RWPE2 (cell line): ENCODE results near the gene NDFIP1.

Experiments used
- ATAC-seq: fragments of 200-7000 bp; cut with Tn5 transposase; 3 replicates; pipeline ENCODE4 v1.9.1; 2021; ENCODE audit warnings: low read depth
- DNase-seq: peaks from one replicate; pipeline ENCODE4 v3.0.0-alpha.2; 2020; ENCODE audit warnings: low spot score
- H3K27ac ChIP-seq: fragments of 450-650 bp; 2 replicates; pipeline ENCODE4 v1.5.1; 2017; ENCODE audit warnings: mild to moderate bottlenecking; ENCODE audit not compliant: poor library complexity, severe bottlenecking
- H3K27me3 ChIP-seq: fragments of 250-450 bp; sonication (Bioruptor Pico); 2 replicates; pipeline ENCODE4 v1.5.1; 2021; ENCODE audit warnings: mild to moderate bottlenecking, moderate library complexity; ENCODE audit not compliant: insufficient read depth, poor library complexity, severe bottlenecking
- H3K36me3 ChIP-seq: fragments of 250-450 bp; sonication (Bioruptor Pico); 2 replicates; pipeline ENCODE4 v1.5.1; 2020; ENCODE audit warnings: low read depth, mild to moderate bottlenecking, moderate library complexity
- H3K4me1 ChIP-seq: fragments of 250-450 bp; sonication (Bioruptor Pico); 2 replicates; pipeline ENCODE4 v1.5.1; 2021; ENCODE audit warnings: mild to moderate bottlenecking, moderate library complexity; ENCODE audit not compliant: insufficient read depth, poor library complexity, severe bottlenecking
- H3K4me3 ChIP-seq: fragments of 250-450 bp; sonication (Bioruptor Pico); 2 replicates; pipeline ENCODE4 v1.5.1; 2021; ENCODE audit warnings: mild to moderate bottlenecking, moderate library complexity; ENCODE audit not compliant: severe bottlenecking
- H3K9me3 ChIP-seq: fragments of 250-450 bp; sonication (Bioruptor Pico); 2 replicates; pipeline ENCODE4 v1.5.1; 2021; ENCODE audit warnings: mild to moderate bottlenecking, moderate library complexity; ENCODE audit not compliant: severe bottlenecking
- CTCF ChIP-seq: fragments of 450-650 bp; IDR thresholded peaks from one replicate; pipeline ENCODE4 v1.5.1; 2017; ENCODE audit warnings: mild to moderate bottlenecking, moderate library complexity; ENCODE audit not compliant: poor library complexity, severe bottlenecking

NDFIP1 gene

GRCh38 chr5:142175039-142175438 is 66.5 kb downstream of the NDFIP1 start:
- DNase-seq (no peak), ATAC-seq (no peak)
- no peaks in the 10 kb centered on the region for H3K36me3 ChIP-seq
- peaks cover under 1% of the 10 kb centered on the region for H3K4me1 ChIP-seq
- H3K9me3 ChIP-seq = no peaks in the 10 kb centered on the region
- no peak overlapping the region for H3K27ac ChIP-seq
- H3K27me3 ChIP-seq = no peaks in the 10 kb centered on the region
- no peak for TF ChIP-seq CTCF
- H3K4me3 ChIP-seq = no peak overlapping the region

GRCh38 chr5:142175461-142176142 is 67.0 kb downstream of the NDFIP1 start:
- ATAC-seq = no peak
- no peak for DNase-seq
- H3K4me3 ChIP-seq = no peak overlapping the region
- H3K27me3 ChIP-seq = no peaks in the 10 kb centered on the region
- no peaks in the 10 kb centered on the region for H3K9me3 ChIP-seq
- H3K36me3 ChIP-seq = no peaks in the 10 kb centered on the region
- H3K4me1 ChIP-seq = peaks cover 3% of the 10 kb centered on the region
- H3K27ac ChIP-seq = no peak overlapping the region
- no peak for TF ChIP-seq CTCF

GRCh38 chr5:142176255-142176654 is 67.7 kb downstream of the NDFIP1 start:
- no peak overlapping the region for H3K4me3 ChIP-seq
- H3K27me3 ChIP-seq = no peaks in the 10 kb centered on the region
- no peak overlapping the region for H3K27ac ChIP-seq
- no peak for TF ChIP-seq CTCF
- H3K4me1 ChIP-seq = peaks cover 3% of the 10 kb centered on the region
- DNase-seq (no peak), ATAC-seq (no peak)
- H3K36me3 ChIP-seq = no peaks in the 10 kb centered on the region
- no peaks in the 10 kb centered on the region for H3K9me3 ChIP-seq

GRCh38 chr5:142178651-142179050 is 70.1 kb downstream of the NDFIP1 start:
- ATAC-seq (no peak), DNase-seq (peak; percentile 23)
- H3K9me3 ChIP-seq = no peaks in the 10 kb centered on the region
- H3K27ac ChIP-seq = no peak overlapping the region
- H3K4me1 ChIP-seq = peaks cover 3% of the 10 kb centered on the region
- no peaks in the 10 kb centered on the region for H3K27me3 ChIP-seq
- H3K4me3 ChIP-seq = no peak overlapping the region
- no peaks in the 10 kb centered on the region for H3K36me3 ChIP-seq
- no peak for TF ChIP-seq CTCF

- no peak overlapping the region for H3K27ac ChIP-seq
- H3K4me1 ChIP-seq = peaks cover 3% of the 10 kb centered on the region
- ATAC-seq = peak; percentile 58; the same call in 1 of the 3 replicates
- peak; percentile 31 for DNase-seq
- no peak for TF ChIP-seq CTCF
- H3K9me3 ChIP-seq = no peaks in the 10 kb centered on the region
- H3K36me3 ChIP-seq = no peaks in the 10 kb centered on the region
- no peaks in the 10 kb centered on the region for H3K27me3 ChIP-seq
- H3K4me3 ChIP-seq = no peak overlapping the region
Measured at GRCh38 chr5:142179776-142180387, 71.3 kb downstream of the NDFIP1 start.
